ENCODE data around the gene MXD4. TPM values are rescaled to one million over a fixed set of nuclear protein-coding genes. Genes with fewer than 3 reads are reported as not detected.

Gene MXD4
- total RNA-seq, 4 donors from 2014 or later = 20.4 to 29.4 (median 27.7) TPM

- Histone ChIP-seq H3K36me3 (no peaks in the 10 kb centered on the region), H3K4me1 (peaks cover 52 to 76% of the 10 kb centered on the region in 2 donors), H3K9me3 (no peaks in the 10 kb centered on the region), H3K27ac (peak overlapping the region; percentile 84 to 99 (median 95)), H3K27me3 (no peaks in the 10 kb centered on the region), H3K4me3 (peak overlapping the region; percentile 56 to 91 (median 76))
- in situ Hi-C loops (cut with MboI; ENCODE audit: low sequenced_read_pairs in 4 of 4) (no loop called here), intact Hi-C loops (cut with DNase I; ENCODE audit: low total_unique reads) (loop anchor here (1.0 to 10.0 kb wide), 6 partner anchors 21 to 492 kb away; partner anchors contain the start of genes CFAP99, FAM193A, HAUS3 and NELFA)
- ATAC-seq (no peak), DNase-seq (no peak)
- TF ChIP-seq POLR2A (IDR thresholded peaks at IDR 0.05) = no peak
- TF ChIP-seq CTCF (IDR thresholded peaks at IDR 0.05 in 4 of 5, conservative IDR thresholded peaks at IDR 0.05 in 1 of 5) = no peak
Observed at GRCh38 chr4:2262944-2263250, 988 bp upstream of the MXD4 start.

GRCh38 chr4:2262145-2262943, 435 bp upstream of the MXD4 start:
- H3K4me3 ChIP-seq = peak overlapping the region; percentile 56 to 91 (median 76)
- H3K36me3 ChIP-seq = no peaks in the 10 kb centered on the region
- no peaks in the 10 kb centered on the region for H3K27me3 ChIP-seq
- intact Hi-C loops (cut with DNase I; ENCODE audit: low total_unique reads) (loop anchor here (1.0 to 10.0 kb wide), 6 partner anchors 20 to 492 kb away; partner anchors contain the start of genes CFAP99, FAM193A, HAUS3 and NELFA), in situ Hi-C loops (cut with MboI; ENCODE audit: low sequenced_read_pairs in 4 of 4) (no loop called here)
- H3K9me3 ChIP-seq = no peaks in the 10 kb centered on the region
- peak; percentile 81 to 82 for ATAC-seq
- peak overlapping the region; percentile 93 to 99 (median 96) for H3K27ac ChIP-seq
- TF ChIP-seq CTCF (IDR thresholded peaks at IDR 0.05 in 4 of 5, conservative IDR thresholded peaks at IDR 0.05 in 1 of 5) (no peak), POLR2A (IDR thresholded peaks at IDR 0.05) (peak; percentile 91 to 98)
- DNase-seq = peak; percentile 99 to 100
- H3K4me1 ChIP-seq = peaks cover 55 to 77% of the 10 kb centered on the region in 2 donors

- intact Hi-C loops (cut with DNase I; ENCODE audit: low total_unique reads) = loop anchor here (5.0 to 10.0 kb wide), 4 partner anchors 156 to 494 kb away; partner anchors contain the start of genes CFAP99, NELFA, RNF4 and TNIP2
- Histone ChIP-seq H3K27me3 (no peaks in the 10 kb centered on the region), H3K36me3 (no peaks in the 10 kb centered on the region), H3K4me3 (peak overlapping the region; percentile 75 to 99 (median 96)), H3K27ac (peak overlapping the region; percentile 85 to 98 (median 94)), H3K9me3 (no peaks in the 10 kb centered on the region), H3K4me1 (peaks cover 59 to 80% of the 10 kb centered on the region in 2 donors)
- TF ChIP-seq POLR2A (IDR thresholded peaks at IDR 0.05) (peak; percentile 5 to 13), CTCF (IDR thresholded peaks at IDR 0.05 in 4 of 5, conservative IDR thresholded peaks at IDR 0.05 in 1 of 5) (no peak)
- in situ Hi-C loops (cut with MboI; ENCODE audit: low sequenced_read_pairs in 4 of 4) = no loop called here
- ATAC-seq (peak; percentile 52 to 59), DNase-seq (peak in 1 of 2 donors; percentile 33)
Observed at GRCh38 chr4:2261110-2261852, 628 bp downstream of the MXD4 start.

GRCh38 chr4:2260344-2261109, 1.4 kb downstream of the MXD4 start:
- Histone ChIP-seq H3K9me3 (no peaks in the 10 kb centered on the region), H3K27me3 (no peaks in the 10 kb centered on the region), H3K36me3 (no peaks in the 10 kb centered on the region), H3K4me3 (peak overlapping the region; percentile 75 to 99 (median 96)), H3K4me1 (peaks cover 59 to 80% of the 10 kb centered on the region in 2 donors), H3K27ac (peak overlapping the region; percentile 85 to 98 (median 94))
- in situ Hi-C loops (cut with MboI; ENCODE audit: low sequenced_read_pairs in 4 of 4) (no loop called here), intact Hi-C loops (cut with DNase I; ENCODE audit: low total_unique reads) (loop anchor here (5.0 to 10.0 kb wide), 4 partner anchors 157 to 494 kb away; partner anchors contain the start of genes CFAP99, NELFA, RNF4 and TNIP2)
- ATAC-seq = no peak
- peak; percentile 1 to 25 for DNase-seq
- TF ChIP-seq POLR2A (IDR thresholded peaks at IDR 0.05) = no peak
